GM12872 (cell line): Measurements from ENCODE around the gene DNAJC18.

Experiments used
- TF ChIP-seq, protein P1 (sequence below): IDR thresholded peaks from 3 replicates; pipeline ENCODE4 v1.5.1; 2011; ENCODE audit warnings: low read depth, mild to moderate bottlenecking, low read length, moderate library complexity; ENCODE audit not compliant: insufficient read depth

Gene DNAJC18

DNA sequence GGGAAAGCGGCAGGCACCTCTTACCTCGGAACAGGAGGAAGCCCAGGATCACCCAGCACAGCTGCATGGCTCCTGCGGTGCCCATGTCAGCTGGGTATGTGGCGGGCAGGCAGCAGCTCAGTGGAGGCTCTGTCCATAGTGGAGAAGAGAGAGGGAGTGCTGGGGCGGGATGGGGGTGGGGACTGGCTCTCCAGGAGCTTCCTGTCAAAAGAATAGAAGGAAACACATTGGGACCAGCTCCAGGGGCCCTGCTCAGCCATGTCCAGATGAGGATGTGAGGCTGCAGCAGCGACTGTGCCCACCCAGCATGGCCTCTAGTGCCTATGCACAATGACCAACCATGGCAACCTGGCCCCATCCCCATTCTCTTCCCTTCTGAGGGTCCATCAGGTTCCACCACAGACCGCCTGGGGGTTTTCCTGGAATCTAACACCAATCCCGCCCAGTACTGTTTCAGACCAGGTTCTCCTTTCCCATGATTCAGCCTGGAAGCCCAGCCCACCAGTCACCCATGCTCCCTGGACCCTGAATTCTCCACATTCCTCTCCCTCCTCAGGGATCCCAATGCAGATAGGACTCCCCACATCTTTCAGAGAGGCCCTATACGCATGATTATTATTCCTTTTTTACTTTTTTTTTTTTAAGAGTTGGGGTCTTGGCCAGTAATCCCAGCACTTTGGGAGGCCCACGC lies 23.4 kb upstream of the DNAJC18 start, which contains the start of gene ECSCR:
ECSCR (minus strand) TSS at position 158 of the 691 bp plus-strand sequence; CDS start at position 85, 73 bp downstream.
- TF ChIP-seq, protein P1, sequence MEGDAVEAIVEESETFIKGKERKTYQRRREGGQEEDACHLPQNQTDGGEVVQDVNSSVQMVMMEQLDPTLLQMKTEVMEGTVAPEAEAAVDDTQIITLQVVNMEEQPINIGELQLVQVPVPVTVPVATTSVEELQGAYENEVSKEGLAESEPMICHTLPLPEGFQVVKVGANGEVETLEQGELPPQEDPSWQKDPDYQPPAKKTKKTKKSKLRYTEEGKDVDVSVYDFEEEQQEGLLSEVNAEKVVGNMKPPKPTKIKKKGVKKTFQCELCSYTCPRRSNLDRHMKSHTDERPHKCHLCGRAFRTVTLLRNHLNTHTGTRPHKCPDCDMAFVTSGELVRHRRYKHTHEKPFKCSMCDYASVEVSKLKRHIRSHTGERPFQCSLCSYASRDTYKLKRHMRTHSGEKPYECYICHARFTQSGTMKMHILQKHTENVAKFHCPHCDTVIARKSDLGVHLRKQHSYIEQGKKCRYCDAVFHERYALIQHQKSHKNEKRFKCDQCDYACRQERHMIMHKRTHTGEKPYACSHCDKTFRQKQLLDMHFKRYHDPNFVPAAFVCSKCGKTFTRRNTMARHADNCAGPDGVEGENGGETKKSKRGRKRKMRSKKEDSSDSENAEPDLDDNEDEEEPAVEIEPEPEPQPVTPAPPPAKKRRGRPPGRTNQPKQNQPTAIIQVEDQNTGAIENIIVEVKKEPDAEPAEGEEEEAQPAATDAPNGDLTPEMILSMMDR = no peak

DNA sequence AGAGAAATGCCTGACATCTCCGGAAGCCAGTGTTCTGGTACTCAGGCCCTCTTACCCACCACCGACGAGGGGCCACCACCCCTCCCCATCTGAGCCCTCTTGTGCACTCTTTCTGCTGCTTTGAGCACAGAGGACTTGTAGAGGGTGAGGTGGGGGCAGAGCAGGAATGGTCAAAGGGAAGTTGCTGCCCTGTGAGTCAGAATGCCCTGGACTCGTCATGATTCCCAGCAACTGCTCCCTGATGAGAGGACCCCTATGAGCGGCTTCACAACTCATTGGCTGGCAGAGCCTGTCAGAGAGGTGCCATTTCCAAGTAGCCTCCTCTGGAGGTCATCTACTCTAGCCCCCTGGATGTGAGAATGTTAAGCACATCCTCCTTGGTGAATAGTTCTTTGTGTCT lies 22.4 kb upstream of the DNAJC18 start:
- TF ChIP-seq, protein P1 = no peak

DNA sequence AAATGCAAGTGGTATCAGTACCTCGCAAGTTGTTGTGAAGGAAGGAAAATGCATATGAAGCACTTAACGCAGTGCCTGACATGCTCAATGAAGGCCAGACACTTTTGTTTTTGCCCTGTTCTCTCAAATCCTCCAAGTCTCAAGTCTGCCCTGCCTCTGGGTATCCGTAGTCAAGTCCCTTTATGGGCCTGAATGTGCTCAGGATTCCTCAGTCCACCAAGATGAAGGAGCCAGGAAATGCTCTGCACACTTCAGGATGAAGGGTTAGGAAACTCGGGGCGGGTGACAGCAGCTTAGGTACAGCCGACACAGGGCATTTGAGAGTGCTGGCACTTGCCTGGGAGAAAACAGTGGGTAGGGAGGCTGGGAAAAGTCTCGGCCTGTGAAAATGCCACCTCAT lies 21.9 kb upstream of the DNAJC18 start:
- TF ChIP-seq, protein P1 = no peak

DNA sequence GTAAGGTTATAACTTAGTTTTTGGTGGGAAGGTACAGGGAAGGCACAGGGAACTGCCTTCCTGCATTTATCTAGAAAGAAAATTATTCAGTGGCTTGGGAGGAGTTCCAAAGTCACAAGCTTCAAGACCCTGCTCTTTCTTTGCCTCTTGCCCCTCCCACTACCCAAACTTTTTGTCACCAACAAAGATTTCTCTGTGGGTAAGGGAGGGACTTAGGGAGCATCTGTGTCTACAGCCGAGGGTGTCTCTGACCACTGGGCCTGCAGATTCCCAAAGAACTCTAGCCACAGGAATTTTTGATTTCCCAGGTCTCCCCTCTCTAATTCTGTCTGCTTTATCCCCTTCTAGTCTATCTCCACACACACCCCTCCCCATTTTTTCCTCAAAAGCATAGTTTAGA lies 21.1 kb upstream of the DNAJC18 start:
- TF ChIP-seq, protein P1 = no peak

DNA sequence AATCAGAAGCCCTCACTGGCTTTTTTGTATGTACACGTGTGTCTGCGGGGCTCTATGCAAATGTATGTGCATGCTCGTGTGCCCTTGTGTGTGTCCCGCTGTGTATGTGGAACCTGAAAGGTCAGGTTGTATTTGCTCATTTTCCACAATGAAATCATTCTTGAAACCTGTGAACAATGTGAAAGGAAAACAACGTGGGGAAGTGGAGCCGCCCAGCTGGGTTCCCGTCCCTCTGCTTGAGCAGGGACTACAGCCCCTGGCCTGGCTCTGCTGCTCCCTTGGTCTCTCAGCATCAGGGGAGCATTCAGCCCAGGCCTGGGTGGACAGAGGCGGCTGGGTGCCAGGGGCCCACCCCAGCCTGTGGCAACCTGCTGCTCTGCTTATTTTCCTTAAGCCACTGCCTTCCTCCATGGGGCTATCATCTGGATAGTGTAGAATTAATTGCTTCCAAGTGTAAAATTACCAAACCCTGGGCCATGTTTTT lies 20.2 kb upstream of the DNAJC18 start:
- TF ChIP-seq, protein P1 = no peak

DNA sequence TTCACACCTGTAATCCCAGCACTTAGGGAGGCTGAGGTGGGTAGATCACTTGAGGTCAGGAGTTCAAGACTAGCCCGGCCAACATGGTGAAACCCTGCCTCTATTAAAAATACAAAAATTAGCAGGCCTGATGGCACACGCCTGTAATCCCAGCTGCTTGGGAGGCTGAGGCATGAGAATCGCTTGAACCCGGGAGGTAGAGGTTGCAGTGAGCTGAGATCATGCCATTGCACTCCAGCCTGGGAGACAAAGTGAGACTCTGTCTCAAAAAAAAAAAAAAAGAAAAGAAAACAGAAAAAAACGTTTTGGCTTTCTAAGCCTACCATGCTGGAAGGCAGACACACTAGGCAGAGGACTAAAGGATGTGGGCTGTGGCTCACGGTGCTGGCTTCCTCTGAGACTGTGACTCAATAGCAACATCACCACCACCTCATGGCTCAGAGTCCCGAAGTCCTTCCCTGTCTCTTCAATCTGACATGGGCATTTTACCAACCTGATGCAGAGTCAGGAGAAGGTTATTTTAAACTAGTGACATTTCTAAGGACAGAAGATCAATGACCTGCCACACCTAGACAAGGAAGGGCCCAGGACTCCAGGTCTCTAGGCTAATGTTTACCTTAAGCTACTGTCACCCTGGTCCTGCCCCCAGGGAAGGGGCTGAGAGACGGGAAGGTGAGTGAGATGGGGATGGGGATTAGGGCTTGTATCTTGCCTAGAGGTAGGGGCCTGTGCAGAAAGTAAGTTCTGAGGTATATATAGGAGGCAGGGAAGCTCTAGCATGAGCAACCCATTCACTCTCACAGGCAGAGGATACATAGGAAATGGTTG lies 19.5 kb upstream of the DNAJC18 start:
- TF ChIP-seq, protein P1 = no peak

DNA sequence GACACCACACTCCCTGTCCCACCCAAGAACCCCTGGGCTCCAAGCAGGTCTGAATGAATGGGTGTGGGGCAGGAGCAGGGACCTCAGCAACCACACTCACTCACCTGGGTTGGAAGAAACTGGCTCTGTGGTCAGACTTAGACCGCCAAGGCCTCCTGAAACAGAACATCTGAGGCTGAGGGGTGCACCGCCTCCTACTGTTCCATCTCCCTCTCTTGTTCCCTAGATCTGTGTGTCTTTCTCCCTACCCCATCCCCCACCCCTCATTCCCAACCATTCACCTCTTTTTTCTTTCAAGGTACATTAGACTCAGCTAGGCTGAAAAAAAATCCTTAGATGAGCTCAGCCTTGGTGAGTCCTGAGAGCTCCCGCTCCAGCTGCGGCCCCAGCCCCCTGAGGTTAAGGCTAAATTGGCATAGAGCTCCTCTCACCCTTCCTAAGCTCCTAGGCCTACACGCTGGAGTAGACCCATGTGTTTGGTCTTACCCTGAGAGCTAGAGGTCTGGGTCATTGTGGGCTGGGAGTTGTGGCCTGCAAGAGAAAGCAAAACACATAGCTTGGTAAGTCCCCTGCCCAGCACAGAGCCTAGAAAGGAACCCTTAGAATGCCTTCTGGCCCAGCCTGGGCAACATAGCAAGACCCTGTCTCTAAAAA lies 18.5 kb upstream of the DNAJC18 start:
- TF ChIP-seq, protein P1 = 0 out of 3 replicates have a peak, but pooled peaks have one; percentile 12
